Mucosa of stomach (tissue), 1 donor: ENCODE results near the gene GNAT2.

Experiments
- H3K27me3 ChIP-seq: one replicate; pipeline ENCODE4 v1.7.0; 2013; ENCODE audit warnings: mild to moderate bottlenecking, low read length; ENCODE audit not compliant: control insufficient read depth, insufficient read depth
- H3K36me3 ChIP-seq: one replicate; pipeline ENCODE4 v1.7.0; 2013; ENCODE audit warnings: low read length; ENCODE audit not compliant: control insufficient read depth, insufficient read depth
- H3K4me1 ChIP-seq: one replicate; pipeline ENCODE4 v1.7.0; 2013; ENCODE audit warnings: mild to moderate bottlenecking, low read length; ENCODE audit not compliant: control insufficient read depth, insufficient read depth
- H3K4me3 ChIP-seq: one replicate; pipeline ENCODE4 v1.7.0; 2013; ENCODE audit warnings: low read length
- H3K9ac ChIP-seq: one replicate; pipeline ENCODE4 v1.7.0; 2013; ENCODE audit warnings: mild to moderate bottlenecking, low read length, moderate library complexity
- H3K9me3 ChIP-seq: one replicate; pipeline ENCODE4 v1.7.0; 2013; ENCODE audit warnings: mild to moderate bottlenecking, low read length, moderate library complexity; ENCODE audit not compliant: control insufficient read depth
- donor health status: Pancreatic carcinoma.

The GNAT2 gene

DNA sequence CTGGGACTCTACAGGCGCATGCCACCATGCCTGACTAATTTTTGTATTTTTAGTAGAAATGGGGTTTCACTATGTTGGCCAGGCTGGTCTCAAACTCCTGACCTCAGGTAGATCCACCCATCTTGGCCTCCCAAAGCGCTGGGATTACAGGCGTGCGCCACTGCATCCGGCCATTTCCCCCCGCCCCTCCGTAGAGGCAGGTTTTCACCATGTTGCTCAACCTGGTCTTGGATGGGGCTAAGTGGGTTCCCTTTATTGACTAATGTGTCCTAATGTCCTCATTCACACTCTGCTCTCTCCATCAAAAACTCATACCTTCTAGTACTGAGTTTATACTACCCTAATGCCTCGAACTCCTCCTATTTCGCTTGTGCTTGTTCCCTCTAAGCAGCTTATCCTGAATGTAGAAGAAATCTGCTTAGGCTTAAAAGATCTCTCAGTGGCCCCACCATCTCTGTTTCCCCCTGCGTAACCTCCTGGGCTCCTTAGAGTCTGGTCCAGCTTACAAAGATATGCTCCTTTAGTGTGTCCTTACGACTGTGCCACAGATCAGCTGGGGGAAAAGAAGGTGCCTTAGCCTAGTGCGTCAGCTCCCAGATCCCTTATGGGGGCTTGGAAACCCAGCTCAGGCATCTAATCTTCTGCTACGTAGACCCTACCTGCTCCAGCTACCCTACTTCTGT lies 8.0 kb downstream of the GNAT2 start:
- no peaks in the 10 kb centered on the region for H3K27me3 ChIP-seq
- H3K4me1 ChIP-seq, result peaks cover 15% of the 10 kb centered on the region
- H3K36me3 ChIP-seq, result no peaks in the 10 kb centered on the region
- H3K9ac ChIP-seq, result no peak overlapping the region
- no peaks in the 10 kb centered on the region for H3K9me3 ChIP-seq
- H3K4me3 ChIP-seq, result no peak overlapping the region

DNA sequence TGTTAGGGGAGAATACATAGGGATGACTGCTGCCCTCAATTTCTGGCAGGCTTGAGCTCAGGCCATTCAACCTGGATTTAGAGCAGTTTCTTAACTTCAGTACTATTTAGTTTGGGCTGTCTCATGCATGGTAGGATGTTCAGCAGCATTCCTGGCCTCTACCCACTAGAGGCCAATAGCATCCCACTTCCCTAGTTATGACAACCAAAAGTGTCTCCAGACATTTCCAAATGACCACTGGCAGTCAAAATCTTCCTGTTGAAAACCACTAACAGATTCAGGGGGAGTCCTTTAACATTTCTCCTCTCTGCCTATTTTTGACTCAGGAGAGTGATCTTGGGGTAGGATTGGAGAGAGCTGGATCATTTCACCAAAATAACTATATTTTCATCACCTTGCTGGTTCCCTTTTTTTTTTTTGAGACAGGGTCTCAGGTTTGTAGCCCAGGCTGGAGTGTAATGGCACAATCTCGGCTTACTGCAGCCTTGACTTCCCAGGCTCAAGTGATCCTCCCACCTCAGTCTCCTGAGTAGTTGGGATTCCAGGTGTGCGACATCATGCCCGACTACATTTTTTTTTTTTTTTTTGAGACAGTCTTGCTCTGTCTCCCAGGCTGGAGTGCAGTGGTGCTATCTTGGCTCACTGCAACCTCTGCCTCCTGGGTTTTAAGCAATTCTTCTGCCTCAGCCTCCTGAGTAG lies 8.7 kb downstream of the GNAT2 start:
- Histone ChIP-seq H3K36me3 (no peaks in the 10 kb centered on the region), H3K27me3 (no peaks in the 10 kb centered on the region), H3K4me3 (no peak overlapping the region), H3K9ac (no peak overlapping the region), H3K4me1 (peaks cover 15% of the 10 kb centered on the region), H3K9me3 (no peaks in the 10 kb centered on the region)

DNA sequence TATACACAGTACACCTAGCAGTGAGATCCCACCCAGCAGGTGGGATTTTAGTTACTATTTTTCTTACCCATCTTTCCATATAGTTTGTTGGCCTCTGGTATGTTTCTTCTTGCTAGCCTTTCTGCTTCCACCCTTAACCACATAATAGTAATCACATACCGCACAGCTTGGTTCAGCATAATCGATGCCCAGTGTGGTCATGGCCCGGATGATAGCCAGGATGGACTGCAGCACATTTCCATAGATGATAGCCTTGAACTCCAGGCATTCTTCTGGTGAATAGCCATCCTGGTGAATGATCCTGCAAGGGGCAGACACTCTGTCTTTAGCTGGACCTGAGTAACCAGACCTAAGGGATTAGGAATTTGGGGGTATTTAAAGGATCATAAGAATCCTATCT lies 9.5 kb downstream of the GNAT2 start:
- H3K9ac ChIP-seq, result no peak overlapping the region
- H3K4me3 ChIP-seq, result no peak overlapping the region
- H3K9me3 ChIP-seq, result no peaks in the 10 kb centered on the region
- peaks cover 15% of the 10 kb centered on the region for H3K4me1 ChIP-seq
- no peaks in the 10 kb centered on the region for H3K36me3 ChIP-seq
- H3K27me3 ChIP-seq, result no peaks in the 10 kb centered on the region

GRCh38 chr1:109605381-109605780 lies 14.0 kb downstream of the GNAT2 start:
- no peak overlapping the region for H3K4me3 ChIP-seq
- H3K27me3 ChIP-seq, result no peaks in the 10 kb centered on the region
- H3K9ac ChIP-seq, result no peak overlapping the region
- H3K9me3 ChIP-seq, result no peaks in the 10 kb centered on the region
- no peaks in the 10 kb centered on the region for H3K36me3 ChIP-seq
- H3K4me1 ChIP-seq, result no peaks in the 10 kb centered on the region

GRCh38 chr1:109603229-109603628 lies 16.2 kb downstream of the GNAT2 start:
- Histone ChIP-seq H3K27me3 (no peaks in the 10 kb centered on the region), H3K9me3 (no peaks in the 10 kb centered on the region), H3K36me3 (no peaks in the 10 kb centered on the region), H3K9ac (no peak overlapping the region), H3K4me1 (no peaks in the 10 kb centered on the region), H3K4me3 (no peak overlapping the region)

DNA sequence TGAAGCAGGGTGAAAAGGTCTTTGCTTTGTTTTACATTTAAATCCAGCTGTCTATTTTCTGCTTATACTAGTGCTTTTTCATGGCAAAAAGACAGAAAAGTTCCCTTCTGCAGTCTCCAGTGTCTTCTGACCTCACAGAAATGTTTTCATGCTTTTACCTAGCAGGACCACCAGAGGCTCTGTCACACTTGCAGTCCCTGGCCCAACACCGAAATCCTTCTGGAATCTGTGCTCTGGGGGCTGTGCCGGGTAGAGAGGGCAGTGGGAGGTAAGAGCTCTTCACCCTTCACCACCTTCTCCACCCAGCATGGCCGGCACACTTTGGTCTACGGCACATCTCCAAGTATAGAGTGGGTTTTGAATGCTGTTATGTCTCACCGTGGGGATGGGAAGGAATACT lies 20.8 kb downstream of the GNAT2 start:
- Histone ChIP-seq H3K4me1 (no peaks in the 10 kb centered on the region), H3K9me3 (no peaks in the 10 kb centered on the region), H3K9ac (no peak overlapping the region), H3K36me3 (no peaks in the 10 kb centered on the region), H3K27me3 (no peaks in the 10 kb centered on the region), H3K4me3 (no peak overlapping the region)

DNA sequence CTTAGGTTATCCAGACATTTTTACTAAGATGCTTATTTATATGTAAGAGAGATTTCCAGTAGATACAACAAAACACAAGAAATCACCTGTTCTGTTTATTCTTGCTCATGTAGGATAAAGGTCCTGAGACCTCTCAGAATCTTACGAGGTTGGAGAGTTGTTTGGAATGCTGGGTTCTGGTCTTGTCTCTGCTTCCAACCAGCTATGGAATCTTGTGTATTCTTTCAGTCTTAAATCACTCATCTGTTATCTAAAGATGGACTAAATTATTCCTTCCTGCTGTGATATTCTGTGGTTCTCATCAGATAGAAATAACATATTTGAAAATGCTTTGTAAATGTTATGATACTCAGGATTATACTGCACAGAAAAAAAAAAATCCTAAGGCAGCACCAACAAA lies 21.3 kb downstream of the GNAT2 start:
- no peaks in the 10 kb centered on the region for H3K36me3 ChIP-seq
- no peaks in the 10 kb centered on the region for H3K4me1 ChIP-seq

DNA sequence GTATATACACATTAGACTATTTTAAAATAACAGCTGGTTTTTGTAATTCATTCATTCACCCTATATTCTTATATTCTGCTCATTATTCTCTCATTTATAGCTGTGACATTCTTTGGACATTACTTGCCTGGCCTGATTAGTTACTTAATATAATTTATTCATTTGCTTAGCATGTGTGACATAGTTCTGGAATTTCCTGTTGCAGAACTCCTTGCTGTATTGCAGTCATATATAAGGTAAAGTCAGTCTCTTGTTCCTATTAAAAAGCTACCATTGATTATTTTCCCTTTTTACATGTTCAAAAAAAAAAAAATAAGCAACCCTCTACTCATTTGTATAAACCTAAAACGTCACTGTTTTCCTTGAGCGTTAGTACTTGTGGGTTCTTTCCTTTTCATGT lies 23.9 kb downstream of the GNAT2 start:
- no peaks in the 10 kb centered on the region for H3K27me3 ChIP-seq
- no peaks in the 10 kb centered on the region for H3K36me3 ChIP-seq
- H3K4me1 ChIP-seq, result no peaks in the 10 kb centered on the region
- H3K9me3 ChIP-seq, result no peaks in the 10 kb centered on the region
- no peak overlapping the region for H3K9ac ChIP-seq
- no peak overlapping the region for H3K4me3 ChIP-seq

More for the DNA sequence above, 21.3 kb downstream of the GNAT2 start:
- Histone ChIP-seq H3K27me3 (no peaks in the 10 kb centered on the region), H3K4me3 (no peak overlapping the region), H3K9me3 (no peaks in the 10 kb centered on the region), H3K9ac (no peak overlapping the region)

DNA sequence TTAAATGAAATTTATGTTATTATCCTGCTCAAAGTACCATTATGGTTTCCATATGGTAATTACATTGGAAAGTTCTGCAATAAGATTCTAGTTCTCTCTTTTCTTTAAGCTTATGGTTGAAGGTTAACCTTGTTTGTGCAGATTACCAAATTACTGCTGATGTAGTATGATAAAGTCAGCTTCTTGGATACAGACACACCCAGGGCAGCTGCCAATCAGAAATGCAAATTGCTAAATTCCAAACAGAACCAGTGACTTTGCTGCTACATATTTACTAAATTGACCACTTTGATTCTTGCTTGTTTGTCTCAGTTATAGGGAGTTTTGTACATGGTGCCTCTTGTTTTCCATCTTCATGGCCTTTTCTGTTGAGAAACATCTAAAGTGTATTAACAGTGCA lies 26.5 kb downstream of the GNAT2 start:
- no peaks in the 10 kb centered on the region for H3K27me3 ChIP-seq
- H3K4me3 ChIP-seq, result no peak overlapping the region
- no peak overlapping the region for H3K9ac ChIP-seq
- no peaks in the 10 kb centered on the region for H3K36me3 ChIP-seq
- no peaks in the 10 kb centered on the region for H3K4me1 ChIP-seq
- H3K9me3 ChIP-seq, result no peaks in the 10 kb centered on the region

GRCh38 chr1:109589679-109590078 lies 29.7 kb downstream of the GNAT2 start:
- peaks cover 6% of the 10 kb centered on the region for H3K36me3 ChIP-seq
- H3K4me3 ChIP-seq, result no peak overlapping the region

DNA sequence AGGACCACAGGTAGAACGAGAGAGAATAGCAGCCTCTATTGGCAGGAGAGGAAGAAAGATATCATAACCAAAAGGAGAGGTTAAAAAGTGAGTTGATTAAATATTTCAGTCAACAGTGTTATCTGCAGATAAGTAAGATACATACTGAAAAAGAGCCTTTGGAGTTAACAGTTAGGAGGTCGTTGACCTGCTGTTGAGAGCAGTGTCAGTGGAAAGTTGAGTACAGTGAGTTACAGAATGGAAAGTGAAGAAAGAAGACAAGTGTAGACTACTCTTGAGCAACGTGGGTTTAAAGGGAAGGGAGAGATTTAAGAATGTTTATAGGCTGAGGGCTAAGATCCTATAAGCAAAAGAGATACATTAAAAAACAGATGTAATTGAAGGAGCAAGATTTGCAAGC lies 30.2 kb downstream of the GNAT2 start:
- Histone ChIP-seq H3K4me3 (no peak overlapping the region), H3K4me1 (no peaks in the 10 kb centered on the region), H3K9me3 (no peaks in the 10 kb centered on the region), H3K27me3 (no peaks in the 10 kb centered on the region), H3K36me3 (peaks cover 6% of the 10 kb centered on the region), H3K9ac (no peak overlapping the region)

More at GRCh38 chr1:109589679-109590078, 29.7 kb downstream of the GNAT2 start:
- Histone ChIP-seq H3K9ac (no peak overlapping the region), H3K27me3 (no peaks in the 10 kb centered on the region), H3K4me1 (no peaks in the 10 kb centered on the region), H3K9me3 (no peaks in the 10 kb centered on the region)

- H3K27me3 ChIP-seq, result no peaks in the 10 kb centered on the region
- H3K9me3 ChIP-seq, result no peaks in the 10 kb centered on the region
- H3K4me3 ChIP-seq, result no peak overlapping the region
- H3K9ac ChIP-seq, result no peak overlapping the region
- H3K36me3 ChIP-seq, result peaks cover 6% of the 10 kb centered on the region
- no peaks in the 10 kb centered on the region for H3K4me1 ChIP-seq
Measured at GRCh38 chr1:109586055-109586454, 33.4 kb downstream of the GNAT2 start.
